ENCODE results near the gene CD164.

DNA sequence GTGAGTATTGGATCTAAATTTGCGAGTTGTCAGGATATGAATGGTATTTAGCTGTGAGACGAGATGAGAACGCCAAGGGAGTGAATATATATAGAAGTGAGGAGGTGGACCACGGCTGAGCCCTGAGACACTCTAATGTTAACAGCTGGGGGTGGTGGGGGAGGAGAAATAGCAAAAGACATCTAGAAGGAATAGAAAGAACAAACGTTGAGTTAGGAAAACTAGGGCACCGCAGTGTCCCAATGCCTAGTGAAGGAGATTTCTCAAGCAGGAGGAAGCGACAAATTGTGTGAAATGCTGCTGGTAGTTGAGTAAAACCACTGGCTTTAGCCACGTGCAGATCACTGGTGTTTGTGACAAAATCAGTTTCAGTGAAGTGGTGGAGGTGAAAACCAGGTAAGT lies 56.9 kb downstream of the CD164 start:
- TF ChIP-seq EP300 (IDR thresholded peaks at IDR 0.05; ENCODE audit: borderline replicate concordance in 1 of 2, low read depth in 1 of 2, low read length in 1 of 2) (no peak), SMC3 (IDR thresholded peaks at IDR 0.05; ENCODE audit: low read depth, low read length) (no peak), POLR2AphosphoS5 (IDR thresholded peaks at IDR 0.05; ENCODE audit: low read depth, low read length) (no peak), SIN3A (IDR thresholded peaks at IDR 0.05; ENCODE audit: borderline replicate concordance, low read depth, low read length) (no peak), TEAD4 (IDR thresholded peaks at IDR 0.05; ENCODE audit: borderline replicate concordance, insufficient read depth) (no peak), RFX5 (IDR thresholded peaks at IDR 0.05; ENCODE audit: low read length) (no peak), CHD2 (IDR thresholded peaks at IDR 0.05; ENCODE audit: low read length, partially characterized antibody) (no peak)
- TF ChIP-seq, protein P1, sequence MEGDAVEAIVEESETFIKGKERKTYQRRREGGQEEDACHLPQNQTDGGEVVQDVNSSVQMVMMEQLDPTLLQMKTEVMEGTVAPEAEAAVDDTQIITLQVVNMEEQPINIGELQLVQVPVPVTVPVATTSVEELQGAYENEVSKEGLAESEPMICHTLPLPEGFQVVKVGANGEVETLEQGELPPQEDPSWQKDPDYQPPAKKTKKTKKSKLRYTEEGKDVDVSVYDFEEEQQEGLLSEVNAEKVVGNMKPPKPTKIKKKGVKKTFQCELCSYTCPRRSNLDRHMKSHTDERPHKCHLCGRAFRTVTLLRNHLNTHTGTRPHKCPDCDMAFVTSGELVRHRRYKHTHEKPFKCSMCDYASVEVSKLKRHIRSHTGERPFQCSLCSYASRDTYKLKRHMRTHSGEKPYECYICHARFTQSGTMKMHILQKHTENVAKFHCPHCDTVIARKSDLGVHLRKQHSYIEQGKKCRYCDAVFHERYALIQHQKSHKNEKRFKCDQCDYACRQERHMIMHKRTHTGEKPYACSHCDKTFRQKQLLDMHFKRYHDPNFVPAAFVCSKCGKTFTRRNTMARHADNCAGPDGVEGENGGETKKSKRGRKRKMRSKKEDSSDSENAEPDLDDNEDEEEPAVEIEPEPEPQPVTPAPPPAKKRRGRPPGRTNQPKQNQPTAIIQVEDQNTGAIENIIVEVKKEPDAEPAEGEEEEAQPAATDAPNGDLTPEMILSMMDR (IDR thresholded peaks at IDR 0.05), result no peak
- TF ChIP-seq, protein P2, sequence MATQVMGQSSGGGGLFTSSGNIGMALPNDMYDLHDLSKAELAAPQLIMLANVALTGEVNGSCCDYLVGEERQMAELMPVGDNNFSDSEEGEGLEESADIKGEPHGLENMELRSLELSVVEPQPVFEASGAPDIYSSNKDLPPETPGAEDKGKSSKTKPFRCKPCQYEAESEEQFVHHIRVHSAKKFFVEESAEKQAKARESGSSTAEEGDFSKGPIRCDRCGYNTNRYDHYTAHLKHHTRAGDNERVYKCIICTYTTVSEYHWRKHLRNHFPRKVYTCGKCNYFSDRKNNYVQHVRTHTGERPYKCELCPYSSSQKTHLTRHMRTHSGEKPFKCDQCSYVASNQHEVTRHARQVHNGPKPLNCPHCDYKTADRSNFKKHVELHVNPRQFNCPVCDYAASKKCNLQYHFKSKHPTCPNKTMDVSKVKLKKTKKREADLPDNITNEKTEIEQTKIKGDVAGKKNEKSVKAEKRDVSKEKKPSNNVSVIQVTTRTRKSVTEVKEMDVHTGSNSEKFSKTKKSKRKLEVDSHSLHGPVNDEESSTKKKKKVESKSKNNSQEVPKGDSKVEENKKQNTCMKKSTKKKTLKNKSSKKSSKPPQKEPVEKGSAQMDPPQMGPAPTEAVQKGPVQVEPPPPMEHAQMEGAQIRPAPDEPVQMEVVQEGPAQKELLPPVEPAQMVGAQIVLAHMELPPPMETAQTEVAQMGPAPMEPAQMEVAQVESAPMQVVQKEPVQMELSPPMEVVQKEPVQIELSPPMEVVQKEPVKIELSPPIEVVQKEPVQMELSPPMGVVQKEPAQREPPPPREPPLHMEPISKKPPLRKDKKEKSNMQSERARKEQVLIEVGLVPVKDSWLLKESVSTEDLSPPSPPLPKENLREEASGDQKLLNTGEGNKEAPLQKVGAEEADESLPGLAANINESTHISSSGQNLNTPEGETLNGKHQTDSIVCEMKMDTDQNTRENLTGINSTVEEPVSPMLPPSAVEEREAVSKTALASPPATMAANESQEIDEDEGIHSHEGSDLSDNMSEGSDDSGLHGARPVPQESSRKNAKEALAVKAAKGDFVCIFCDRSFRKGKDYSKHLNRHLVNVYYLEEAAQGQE (IDR thresholded peaks at IDR 0.05; ENCODE audit: low read depth, low read length), result no peak
- TF ChIP-seq, protein P3, sequence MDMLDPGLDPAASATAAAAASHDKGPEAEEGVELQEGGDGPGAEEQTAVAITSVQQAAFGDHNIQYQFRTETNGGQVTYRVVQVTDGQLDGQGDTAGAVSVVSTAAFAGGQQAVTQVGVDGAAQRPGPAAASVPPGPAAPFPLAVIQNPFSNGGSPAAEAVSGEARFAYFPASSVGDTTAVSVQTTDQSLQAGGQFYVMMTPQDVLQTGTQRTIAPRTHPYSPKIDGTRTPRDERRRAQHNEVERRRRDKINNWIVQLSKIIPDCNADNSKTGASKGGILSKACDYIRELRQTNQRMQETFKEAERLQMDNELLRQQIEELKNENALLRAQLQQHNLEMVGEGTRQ (IDR thresholded peaks at IDR 0.05; ENCODE audit: borderline replicate concordance, low read depth, low read length), result no peak
